ENCODE results near the gene MAD2L1BP.

MAD2L1BP gene

DNA sequence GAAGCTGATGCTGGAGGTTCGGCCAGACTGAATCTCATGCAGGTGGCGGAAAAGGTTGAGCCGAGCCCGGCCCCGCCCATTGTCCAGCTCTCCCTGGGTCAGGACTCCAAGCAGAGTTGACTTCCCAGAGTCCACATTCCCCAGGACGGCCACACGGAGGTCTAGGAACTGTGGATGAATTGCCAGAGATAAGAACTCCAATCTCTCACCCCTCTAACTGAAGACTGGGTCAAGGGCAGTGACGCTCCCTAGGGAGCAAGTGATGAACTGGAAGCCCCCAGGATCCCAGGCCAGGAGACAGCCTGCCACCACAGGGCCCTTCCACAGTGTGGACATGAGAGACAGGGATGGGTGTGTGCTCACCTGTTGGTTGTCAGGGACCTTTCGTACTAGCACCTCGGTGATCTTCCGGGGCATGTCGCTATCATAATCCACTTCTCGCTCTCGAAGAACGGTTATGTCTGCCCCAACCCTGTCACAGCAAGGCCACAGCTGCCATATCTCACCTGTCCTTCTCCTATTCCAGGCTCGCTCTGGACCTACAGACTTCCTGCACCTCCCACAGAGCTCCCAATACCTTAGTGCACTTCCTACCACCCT is 10.1 kb upstream of the MAD2L1BP start:
- in situ Hi-C loops (cut with MboI; ENCODE audit: low pct_unique_long_range_greater_than_20kb, low sequenced_read_pairs, unreplicated experiment) = no loop called here
- DNase-seq (ENCODE audit: low spot score) = no peak

GRCh38 chr6:43627008-43627825 is 8.4 kb upstream of the MAD2L1BP start:
- TF ChIP-seq, protein P1, sequence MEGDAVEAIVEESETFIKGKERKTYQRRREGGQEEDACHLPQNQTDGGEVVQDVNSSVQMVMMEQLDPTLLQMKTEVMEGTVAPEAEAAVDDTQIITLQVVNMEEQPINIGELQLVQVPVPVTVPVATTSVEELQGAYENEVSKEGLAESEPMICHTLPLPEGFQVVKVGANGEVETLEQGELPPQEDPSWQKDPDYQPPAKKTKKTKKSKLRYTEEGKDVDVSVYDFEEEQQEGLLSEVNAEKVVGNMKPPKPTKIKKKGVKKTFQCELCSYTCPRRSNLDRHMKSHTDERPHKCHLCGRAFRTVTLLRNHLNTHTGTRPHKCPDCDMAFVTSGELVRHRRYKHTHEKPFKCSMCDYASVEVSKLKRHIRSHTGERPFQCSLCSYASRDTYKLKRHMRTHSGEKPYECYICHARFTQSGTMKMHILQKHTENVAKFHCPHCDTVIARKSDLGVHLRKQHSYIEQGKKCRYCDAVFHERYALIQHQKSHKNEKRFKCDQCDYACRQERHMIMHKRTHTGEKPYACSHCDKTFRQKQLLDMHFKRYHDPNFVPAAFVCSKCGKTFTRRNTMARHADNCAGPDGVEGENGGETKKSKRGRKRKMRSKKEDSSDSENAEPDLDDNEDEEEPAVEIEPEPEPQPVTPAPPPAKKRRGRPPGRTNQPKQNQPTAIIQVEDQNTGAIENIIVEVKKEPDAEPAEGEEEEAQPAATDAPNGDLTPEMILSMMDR (IDR thresholded peaks at IDR 0.05; ENCODE audit: extremely low read depth, insufficient read depth, missing control alignments) = no peak
- in situ Hi-C loops (cut with MboI; ENCODE audit: low pct_unique_long_range_greater_than_20kb, low sequenced_read_pairs, unreplicated experiment) = no loop called here
- DNase-seq (ENCODE audit: low spot score) = peak; percentile 44

More for the DNA sequence above, 10.1 kb upstream of the MAD2L1BP start:
- TF ChIP-seq, protein P1 (IDR thresholded peaks at IDR 0.05; ENCODE audit: extremely low read depth, insufficient read depth, missing control alignments) = no peak

- in situ Hi-C loops (cut with MboI; ENCODE audit: low pct_unique_long_range_greater_than_20kb, low sequenced_read_pairs, unreplicated experiment) = no loop called here
- DNase-seq (ENCODE audit: low spot score) = peak; percentile 73
- TF ChIP-seq, protein P1 (IDR thresholded peaks at IDR 0.05; ENCODE audit: extremely low read depth, insufficient read depth, missing control alignments) = no peak
These were observed 7.1 kb upstream of the MAD2L1BP start for GRCh38 chr6:43628393-43629103.

DNA sequence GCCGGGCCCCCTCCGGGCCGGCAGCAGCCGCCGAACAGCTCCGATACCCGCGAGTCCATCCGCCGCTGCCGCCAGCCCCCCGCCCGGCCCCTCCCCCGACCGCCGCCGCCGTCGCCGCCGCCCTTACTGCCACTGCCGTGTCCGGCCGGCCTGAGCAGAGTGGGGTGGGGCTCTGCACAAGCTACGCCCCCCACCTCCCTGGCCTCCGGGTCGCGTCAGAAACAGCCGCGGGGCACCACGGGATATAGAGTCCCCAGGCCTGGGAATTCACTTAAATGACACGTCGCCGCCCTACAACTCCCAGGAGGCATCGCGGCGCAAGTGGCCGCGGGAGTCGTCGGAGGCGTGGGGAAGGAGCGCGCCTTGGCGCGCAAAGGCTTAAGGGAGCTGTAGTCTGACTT is 6.5 kb upstream of the MAD2L1BP start, which contains the start of gene GTPBP2:
TSS of gene GTPBP2 (minus strand) at position 161 of the 401 bp plus-strand sequence. CDS start at position 59, 102 bp downstream.
- TF ChIP-seq, protein P1 (IDR thresholded peaks at IDR 0.05; ENCODE audit: extremely low read depth, insufficient read depth, missing control alignments) = no peak
- in situ Hi-C loops (cut with MboI; ENCODE audit: low pct_unique_long_range_greater_than_20kb, low sequenced_read_pairs, unreplicated experiment) = no loop called here
- DNase-seq (ENCODE audit: low spot score) = peak; percentile 97

GRCh38 chr6:43629505-43630300 is 5.9 kb upstream of the MAD2L1BP start:
- TF ChIP-seq, protein P1 (IDR thresholded peaks at IDR 0.05; ENCODE audit: extremely low read depth, insufficient read depth, missing control alignments) = no peak
- peak; percentile 97 for DNase-seq (ENCODE audit: low spot score)
- in situ Hi-C loops (cut with MboI; ENCODE audit: low pct_unique_long_range_greater_than_20kb, low sequenced_read_pairs, unreplicated experiment) = no loop called here

All from GM13977 (cell line).